HG03066 (cell line): ENCODE data around the gene OSBPL5.

Source experiments
- ATAC-seq: cut with Tn5 transposase; IDR thresholded peaks from one replicate; pipeline ENCODE4 v1.9.1; 2021; ENCODE audit warnings: low read depth; ENCODE audit not compliant: unreplicated experiment

OSBPL5 gene

DNA sequence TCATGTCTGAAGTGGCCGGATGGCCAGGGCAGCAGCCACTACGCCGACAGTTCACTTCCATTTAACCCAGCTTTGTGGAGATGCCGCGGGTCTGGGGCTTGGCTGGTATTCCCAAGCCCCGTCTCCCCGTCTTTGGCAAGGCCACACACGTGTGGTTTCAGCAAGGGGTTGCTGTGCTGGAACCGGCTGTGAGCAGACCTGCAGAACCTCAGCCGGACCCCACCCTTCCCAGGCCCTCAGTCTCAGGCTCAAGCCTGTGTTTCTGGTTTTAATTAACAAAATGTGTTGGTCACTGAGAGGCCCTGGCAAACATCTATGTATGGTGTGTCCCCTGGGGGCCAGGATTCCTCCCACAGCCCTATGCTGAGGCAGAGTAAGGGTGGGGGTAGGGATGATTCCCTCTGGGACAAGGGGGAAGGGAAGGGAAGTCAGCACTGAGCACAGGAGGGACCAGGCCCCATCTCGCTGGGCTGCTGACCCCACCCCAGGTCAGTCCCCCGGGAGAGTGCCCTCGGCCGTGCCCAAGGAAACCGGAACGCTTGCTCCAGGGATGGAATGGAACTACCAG lies 9.3 kb downstream of the OSBPL5 start:
- no peak for ATAC-seq

- no peak for ATAC-seq
Observed at GRCh38 chr11:3155216-3155615, 9.9 kb downstream of the OSBPL5 start.

GRCh38 chr11:3154001-3154599 lies 11.0 kb downstream of the OSBPL5 start:
- no peak for ATAC-seq

- no peak for ATAC-seq
Observed at GRCh38 chr11:3153291-3153861, 11.7 kb downstream of the OSBPL5 start.

DNA sequence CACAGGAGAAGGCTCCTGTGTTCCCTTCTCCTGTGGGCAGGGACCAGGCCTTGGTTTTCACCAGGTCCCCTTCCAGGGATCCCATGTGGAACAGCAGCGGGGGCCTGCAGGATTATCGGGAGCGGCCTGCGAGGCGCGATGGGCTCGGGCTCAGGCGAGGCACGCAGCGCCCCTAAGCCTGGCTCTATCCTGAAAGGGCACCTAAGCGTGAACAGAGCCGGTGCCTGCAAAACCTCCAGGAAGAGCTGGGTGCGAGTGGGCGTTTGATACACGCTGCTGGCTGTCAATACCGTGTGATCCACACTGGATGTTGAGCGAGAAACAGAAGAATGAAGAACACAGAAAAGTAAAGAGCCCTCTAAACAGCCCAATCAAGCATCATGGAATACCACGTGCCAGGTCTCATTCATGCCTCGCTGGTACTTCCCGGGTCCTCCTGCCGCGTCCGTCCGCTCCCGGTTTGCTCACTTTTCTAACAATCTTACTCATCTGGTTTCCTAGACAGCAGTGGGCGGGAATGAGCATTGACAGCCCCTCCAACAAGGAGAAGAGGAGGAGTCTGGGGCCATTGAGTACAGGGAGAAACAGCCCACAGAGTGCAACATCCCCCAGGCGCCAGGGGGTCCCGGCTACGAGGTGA lies 12.5 kb downstream of the OSBPL5 start:
- no peak for ATAC-seq

- ATAC-seq = no peak
Observed at GRCh38 chr11:3150726-3151125, 14.4 kb downstream of the OSBPL5 start.

- no peak for ATAC-seq
Observed at GRCh38 chr11:3149852-3150188, 15.3 kb downstream of the OSBPL5 start.

DNA sequence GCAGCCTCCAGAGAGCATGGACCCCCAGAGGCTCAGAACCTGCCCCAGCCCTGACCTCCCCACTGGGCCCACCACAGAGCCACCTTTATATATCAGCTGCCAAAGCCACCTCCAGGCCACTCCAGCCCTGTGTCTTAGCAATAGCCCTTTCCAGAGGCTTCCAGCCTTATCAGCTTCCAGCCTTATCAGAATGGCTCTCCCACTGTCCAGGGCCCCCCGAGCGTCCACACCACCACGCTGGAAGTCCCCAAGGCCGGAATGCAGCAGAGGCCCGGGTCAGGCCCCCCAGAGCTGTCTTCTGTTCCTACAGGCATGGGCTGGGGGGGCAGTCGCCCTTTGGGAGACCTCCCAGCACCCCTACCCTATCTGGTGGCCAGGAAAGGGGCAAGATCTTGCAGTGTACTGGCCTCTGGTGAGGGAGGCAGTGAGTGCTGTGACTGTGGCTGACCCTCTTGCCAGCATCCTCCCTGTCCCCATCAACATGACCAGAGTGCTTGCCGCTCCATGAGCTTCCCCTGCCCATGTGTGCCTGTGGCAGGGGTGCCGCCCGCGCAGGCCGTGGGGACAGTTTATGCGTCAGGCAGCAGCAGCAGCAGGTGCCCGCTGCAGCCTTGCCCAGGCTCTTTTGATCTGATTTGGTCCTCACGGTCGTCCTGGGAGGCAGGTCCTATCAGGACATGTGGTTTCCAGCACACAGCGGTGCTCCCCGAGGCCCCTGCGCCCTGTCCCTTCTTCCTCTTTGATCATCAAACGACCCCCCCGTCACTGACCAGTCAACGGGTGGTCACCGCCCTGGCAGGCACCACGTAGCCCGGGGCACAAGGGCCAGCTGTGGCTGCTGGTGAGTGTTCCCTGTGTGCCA lies 15.9 kb downstream of the OSBPL5 start:
- no peak for ATAC-seq

- no peak for ATAC-seq
Observed at GRCh38 chr11:3148255-3148989, 16.7 kb downstream of the OSBPL5 start.

- ATAC-seq = no peak
Observed at GRCh38 chr11:3147626-3148025, 17.5 kb downstream of the OSBPL5 start.

DNA sequence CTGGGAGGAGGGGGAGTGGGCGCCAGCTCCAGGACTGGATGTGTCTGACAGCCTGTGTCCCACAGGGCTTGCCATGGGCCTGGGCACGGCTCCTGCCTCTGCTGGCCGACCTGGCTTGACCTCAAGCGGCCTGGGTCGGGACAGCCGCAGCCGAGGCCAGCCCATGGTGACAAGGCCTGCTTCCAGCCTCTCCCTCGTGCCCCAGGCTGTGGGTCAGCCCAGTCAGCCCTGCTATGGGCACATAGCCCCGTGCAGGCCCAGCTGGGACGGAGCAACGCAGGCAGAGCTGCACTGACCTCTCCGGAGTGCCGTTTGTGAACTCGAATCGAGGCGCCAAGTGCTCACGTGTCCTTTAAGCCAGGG lies 17.9 kb downstream of the OSBPL5 start:
- no peak for ATAC-seq

- ATAC-seq = no peak
Observed at GRCh38 chr11:3146612-3147256, 18.4 kb downstream of the OSBPL5 start.

- ATAC-seq = no peak
Observed at GRCh38 chr11:3145206-3145520, 19.9 kb downstream of the OSBPL5 start.

- no peak for ATAC-seq
Observed at GRCh38 chr11:3144296-3145205, 20.6 kb downstream of the OSBPL5 start.

DNA sequence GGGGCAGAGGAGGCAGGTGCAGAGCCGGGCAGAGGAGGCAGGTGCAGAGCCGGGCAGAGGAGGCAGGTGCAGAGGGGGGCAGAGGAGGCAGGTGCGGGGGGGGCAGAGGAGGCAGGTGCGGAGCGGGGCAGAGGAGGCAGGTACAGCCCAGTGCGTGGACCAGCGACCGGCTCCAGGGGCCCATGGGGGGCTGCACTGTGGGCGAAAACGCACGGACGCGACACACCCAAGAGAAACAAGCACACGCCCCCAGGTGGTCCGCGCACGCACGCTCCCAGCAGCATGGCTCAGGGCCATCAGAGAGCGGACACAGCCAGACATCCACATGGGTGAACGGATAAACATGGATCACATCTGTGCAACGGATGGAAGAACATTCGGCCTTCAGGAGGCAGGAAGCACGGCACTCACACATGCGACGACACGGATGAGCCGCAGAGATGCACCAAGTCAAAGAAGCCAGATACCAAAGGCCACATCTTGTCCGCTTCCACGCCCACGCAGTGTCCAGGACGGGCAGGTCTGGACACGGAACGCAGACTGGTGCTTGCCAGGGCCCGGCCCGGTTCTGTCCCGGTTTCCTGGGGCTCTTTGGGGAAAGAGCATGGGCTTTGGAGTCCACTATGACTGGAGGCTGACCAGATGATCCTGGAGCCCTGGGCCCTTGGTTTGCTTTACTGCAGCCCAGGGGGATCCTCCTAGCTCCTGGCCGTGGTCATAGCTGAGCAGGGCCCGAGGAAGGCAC lies 21.8 kb downstream of the OSBPL5 start:
- no peak for ATAC-seq

DNA sequence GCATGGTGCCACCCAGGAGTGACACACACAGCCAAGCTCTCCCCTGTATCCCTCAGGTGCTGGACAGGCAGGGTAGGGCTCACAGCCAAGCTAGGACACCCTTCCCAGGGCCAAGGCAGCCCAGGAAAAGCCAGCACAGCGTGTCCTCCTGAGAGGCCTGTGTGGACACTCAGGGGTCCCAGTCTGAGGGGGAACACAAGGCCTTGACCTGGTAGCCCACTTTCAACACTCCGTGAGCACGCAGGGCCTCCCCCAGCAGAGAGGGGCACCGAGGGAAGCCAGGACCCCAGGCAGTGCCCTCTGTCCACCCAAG lies 24.9 kb downstream of the OSBPL5 start:
- no peak for ATAC-seq

- no peak for ATAC-seq
Observed at GRCh38 chr11:3139481-3140290, 25.4 kb downstream of the OSBPL5 start.

DNA sequence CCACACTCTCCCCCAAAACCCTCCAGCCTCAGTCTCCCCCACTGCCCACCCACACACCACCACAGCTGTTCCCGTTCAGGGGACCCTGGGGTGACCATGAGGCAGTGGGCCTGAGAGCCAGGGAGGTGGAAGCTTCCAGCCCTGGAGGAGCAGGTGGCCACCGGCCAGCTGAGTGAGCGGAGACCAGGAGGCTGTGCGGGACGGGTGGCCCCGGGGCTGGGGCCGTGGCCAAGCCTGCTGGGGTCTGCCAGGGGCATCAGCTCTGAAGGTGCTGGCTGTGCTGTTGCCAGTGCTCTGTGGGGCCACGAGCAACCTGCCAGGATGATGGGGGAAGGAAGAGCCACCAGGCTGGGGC lies 26.0 kb downstream of the OSBPL5 start:
- no peak for ATAC-seq
